ENCODE data around the gene LRMDA.

LRMDA gene

GRCh38 chr10:75582102-75582501 is 150.7 kb downstream of the LRMDA start:
- H3K27me3 Mint-ChIP-seq = peaks cover 0 to 2% of the 10 kb centered on the region in 2 donors

GRCh38 chr10:75585294-75585693 is 153.9 kb downstream of the LRMDA start:
- H3K4me3 Mint-ChIP-seq = no peak overlapping the region
- ATAC-seq (replicated peaks) = no peak
- H3K36me3 Mint-ChIP-seq (ENCODE audit: insufficient read depth) = no peaks in the 10 kb centered on the region

More at GRCh38 chr10:75582102-75582501, 150.7 kb downstream of the LRMDA start:
- H3K4me1 Mint-ChIP-seq (ENCODE audit: low read depth in 2 of 2) = no peaks in the 10 kb centered on the region
- ATAC-seq (replicated peaks) (no peak), DNase-seq (no peak)
- H3K9me3 Mint-ChIP-seq = peaks cover 16 to 19% of the 10 kb centered on the region in 2 donors
- H3K27ac Mint-ChIP-seq = no peak overlapping the region
- H3K4me3 Mint-ChIP-seq = no peak overlapping the region
- no peaks in the 10 kb centered on the region for H3K36me3 Mint-ChIP-seq (ENCODE audit: insufficient read depth)

GRCh38 chr10:75586814-75587213 is 155.4 kb downstream of the LRMDA start:
- Mint-ChIP-seq H3K27me3 (peaks cover 0 to 4% of the 10 kb centered on the region in 2 donors), H3K9me3 (peaks cover 8 to 13% of the 10 kb centered on the region in 2 donors), H3K27ac (no peak overlapping the region), H3K4me1 (ENCODE audit: low read depth in 2 of 2) (no peaks in the 10 kb centered on the region), H3K36me3 (ENCODE audit: insufficient read depth) (no peaks in the 10 kb centered on the region), H3K4me3 (no peak overlapping the region)
- no peak for ATAC-seq (replicated peaks)
- DNase-seq = no peak

More at GRCh38 chr10:75585294-75585693, 153.9 kb downstream of the LRMDA start:
- Mint-ChIP-seq H3K27ac (no peak overlapping the region), H3K27me3 (no peaks in the 10 kb centered on the region), H3K4me1 (ENCODE audit: low read depth in 2 of 2) (no peaks in the 10 kb centered on the region), H3K9me3 (peaks cover 10 to 13% of the 10 kb centered on the region in 2 donors)
- no peak for DNase-seq

GRCh38 chr10:75588031-75588430 is 156.6 kb downstream of the LRMDA start:
- H3K4me3 Mint-ChIP-seq = no peak overlapping the region
- H3K9me3 Mint-ChIP-seq = peaks cover 7 to 13% of the 10 kb centered on the region in 2 donors
- no peaks in the 10 kb centered on the region for H3K36me3 Mint-ChIP-seq (ENCODE audit: insufficient read depth)
- peaks cover 0 to 17% of the 10 kb centered on the region in 2 donors for H3K27me3 Mint-ChIP-seq
- no peak overlapping the region for H3K27ac Mint-ChIP-seq
- no peaks in the 10 kb centered on the region for H3K4me1 Mint-ChIP-seq (ENCODE audit: low read depth in 2 of 2)
- ATAC-seq (replicated peaks) (no peak), DNase-seq (no peak)

GRCh38 chr10:75589895-75590654 is 158.7 kb downstream of the LRMDA start:
- DNase-seq (no peak), ATAC-seq (replicated peaks) (no peak)
- Mint-ChIP-seq H3K4me3 (no peak overlapping the region), H3K27ac (no peak overlapping the region), H3K36me3 (ENCODE audit: insufficient read depth) (no peaks in the 10 kb centered on the region), H3K4me1 (ENCODE audit: low read depth in 2 of 2) (no peaks in the 10 kb centered on the region), H3K9me3 (no peaks in the 10 kb centered on the region), H3K27me3 (peaks cover 0 to 18% of the 10 kb centered on the region in 2 donors)

- H3K9me3 Mint-ChIP-seq = no peaks in the 10 kb centered on the region
- H3K4me3 Mint-ChIP-seq = no peak overlapping the region
- no peak overlapping the region for H3K27ac Mint-ChIP-seq
- ATAC-seq (replicated peaks) = no peak
- H3K36me3 Mint-ChIP-seq (ENCODE audit: insufficient read depth) = no peaks in the 10 kb centered on the region
- peaks cover 0 to 18% of the 10 kb centered on the region in 2 donors for H3K27me3 Mint-ChIP-seq
- DNase-seq = no peak
- no peaks in the 10 kb centered on the region for H3K4me1 Mint-ChIP-seq (ENCODE audit: low read depth in 2 of 2)
Observed at GRCh38 chr10:75592151-75592787, 160.8 kb downstream of the LRMDA start.

GRCh38 chr10:75592791-75593643 is 161.6 kb downstream of the LRMDA start:
- DNase-seq (no peak), ATAC-seq (replicated peaks) (no peak)
- H3K9me3 Mint-ChIP-seq = no peaks in the 10 kb centered on the region
- no peak overlapping the region for H3K27ac Mint-ChIP-seq
- peaks cover 0 to 18% of the 10 kb centered on the region in 2 donors for H3K27me3 Mint-ChIP-seq
- no peaks in the 10 kb centered on the region for H3K4me1 Mint-ChIP-seq (ENCODE audit: low read depth in 2 of 2)
- no peak overlapping the region for H3K4me3 Mint-ChIP-seq
- H3K36me3 Mint-ChIP-seq (ENCODE audit: insufficient read depth) = no peaks in the 10 kb centered on the region

- Mint-ChIP-seq H3K4me1 (ENCODE audit: low read depth in 2 of 2) (no peaks in the 10 kb centered on the region), H3K9me3 (no peaks in the 10 kb centered on the region), H3K27ac (no peak overlapping the region), H3K4me3 (no peak overlapping the region), H3K27me3 (peaks cover 0 to 18% of the 10 kb centered on the region in 2 donors), H3K36me3 (ENCODE audit: insufficient read depth) (no peaks in the 10 kb centered on the region)
- ATAC-seq (replicated peaks) (no peak), DNase-seq (no peak)
Observed at GRCh38 chr10:75593692-75594556, 162.5 kb downstream of the LRMDA start.

GRCh38 chr10:75596930-75597620 is 165.7 kb downstream of the LRMDA start:
- no peaks in the 10 kb centered on the region for H3K36me3 Mint-ChIP-seq (ENCODE audit: insufficient read depth)
- no peak overlapping the region for H3K27ac Mint-ChIP-seq
- H3K4me1 Mint-ChIP-seq (ENCODE audit: low read depth in 2 of 2) = no peaks in the 10 kb centered on the region
- no peak for DNase-seq
- no peak overlapping the region for H3K4me3 Mint-ChIP-seq
- peaks cover 11 to 17% of the 10 kb centered on the region in 2 donors for H3K27me3 Mint-ChIP-seq
- ATAC-seq (replicated peaks) = no peak
- peaks cover 0 to 2% of the 10 kb centered on the region in 2 donors for H3K9me3 Mint-ChIP-seq

- Mint-ChIP-seq H3K4me1 (ENCODE audit: low read depth in 2 of 2) (no peaks in the 10 kb centered on the region), H3K4me3 (no peak overlapping the region), H3K9me3 (peaks cover 0 to 2% of the 10 kb centered on the region in 2 donors), H3K36me3 (ENCODE audit: insufficient read depth) (no peaks in the 10 kb centered on the region), H3K27ac (no peak overlapping the region), H3K27me3 (peaks cover 3 to 17% of the 10 kb centered on the region in 2 donors)
- ATAC-seq (replicated peaks) (no peak), DNase-seq (no peak)
Observed at GRCh38 chr10:75597773-75598440, 166.5 kb downstream of the LRMDA start.

GRCh38 chr10:75598998-75599397 is 167.6 kb downstream of the LRMDA start:
- ATAC-seq (replicated peaks) (no peak), DNase-seq (no peak)
- Mint-ChIP-seq H3K4me3 (no peak overlapping the region), H3K27ac (no peak overlapping the region), H3K36me3 (ENCODE audit: insufficient read depth) (no peaks in the 10 kb centered on the region), H3K9me3 (peaks cover 0 to 2% of the 10 kb centered on the region in 2 donors), H3K27me3 (peaks cover 0 to 17% of the 10 kb centered on the region in 2 donors), H3K4me1 (ENCODE audit: low read depth in 2 of 2) (no peaks in the 10 kb centered on the region)
